ENCODE measurements around the gene OR8G1.

The OR8G1 gene

GRCh38 chr11:124302347-124303125, 61.6 kb downstream of the OR8G1 start:
- no peak for TF ChIP-seq CTCF (IDR thresholded peaks at IDR 0.05; ENCODE audit: insufficient read depth, low read depth, low read length, missing control alignments)
- no peak overlapping the region for H3K4me3 ChIP-seq (ENCODE audit: low read length)
- DNase-seq (ENCODE audit: low read depth), result no peak
